OCI-LY7 (cell line): Measurements from ENCODE around the gene CEP19. TPM values are rescaled to one million over a fixed set of nuclear protein-coding genes. Genes with fewer than 3 reads are reported as not detected.

ENCODE experiments used
- BruUV-seq: library from RNA; stranded (reverse); fragments of 400-500 nt; replicated peaks from 2 replicates; lab custom pipeline; 2021; lab: Mats Ljungman, UMichigan
- CTCF ChIA-PET: fragments of 300-600 bp; sonication (Branson Sonifier 250); formaldehyde crosslinking; loops from one replicate; lab custom pipeline; 2022; ENCODE audit warnings: antibody characterized with exemption; ENCODE audit not compliant: unreplicated experiment; lab: Charles Lee
- POLR2A ChIA-PET: fragments of 300-600 bp; sonication (Branson Sonifier 250); formaldehyde crosslinking; loops from one replicate; lab custom pipeline; 2022; ENCODE audit warnings: antibody characterized with exemption; lab: Charles Lee
- DNase-seq: peaks from one replicate; pipeline ENCODE4 v3.0.0-alpha.2; 2015; ENCODE audit warnings: low spot score
- H2AFZ ChIP-seq: fragments of 200-600 bp; sonication (generic), shearing (Covaris generic); 2 replicates; pipeline ENCODE4 v1.6.1; 2014; ENCODE audit warnings: mild to moderate bottlenecking, antibody characterized with exemption, low read length, moderate library complexity
- H3K27ac ChIP-seq: fragments of 200-600 bp; sonication (generic); 2 replicates; pipeline ENCODE4 v1.5.1; 2014; ENCODE audit warnings: mixed run types, low read depth, mild to moderate bottlenecking, moderate library complexity, low read length, inconsistent platforms; ENCODE audit not compliant: poor library complexity, severe bottlenecking
- H3K36me3 ChIP-seq: fragments of 200-600 bp; sonication (generic); 2 replicates; pipeline ENCODE4 v1.6.1; 2014; ENCODE audit warnings: mild to moderate bottlenecking, antibody characterized with exemption, low read length, moderate library complexity, mixed read lengths; ENCODE audit not compliant: insufficient read depth
- H3K4me1 ChIP-seq: fragments of 200-600 bp; sonication (generic); 2 replicates; pipeline ENCODE4 v1.5.1; 2014; ENCODE audit warnings: mild to moderate bottlenecking, low read length; ENCODE audit not compliant: insufficient read depth, poor library complexity, severe bottlenecking
- H3K4me2 ChIP-seq: fragments of 200-600 bp; sonication (generic); 2 replicates; pipeline ENCODE4 v1.6.1; 2014; ENCODE audit warnings: mild to moderate bottlenecking, low read length
- H3K4me3 ChIP-seq: fragments of 200-600 bp; sonication (generic); 2 replicates; pipeline ENCODE4 v1.5.1; 2014; ENCODE audit warnings: mild to moderate bottlenecking, low read depth, low read length; ENCODE audit not compliant: poor library complexity, severe bottlenecking
- H3K79me2 ChIP-seq: fragments of 200-600 bp; sonication (generic); 2 replicates; pipeline ENCODE4 v1.6.1; 2016; ENCODE audit warnings: low read depth, mild to moderate bottlenecking, low read length, moderate library complexity, mixed read lengths; ENCODE audit not compliant: insufficient read depth
- H3K9me2 ChIP-seq: fragments of 200-600 bp; sonication (generic); 2 replicates; pipeline ENCODE4 v1.6.1; 2016; ENCODE audit warnings: mild to moderate bottlenecking, low read length, mixed read lengths; ENCODE audit not compliant: insufficient read depth
- H3K9me3 ChIP-seq: fragments of 200-600 bp; sonication (generic); 2 replicates; pipeline ENCODE4 v1.6.1; 2014; ENCODE audit warnings: mild to moderate bottlenecking, mixed run types, low read length, mixed read lengths
- H4K20me1 ChIP-seq: fragments of 200-600 bp; sonication (generic); 2 replicates; pipeline ENCODE4 v1.6.1; 2014; ENCODE audit warnings: mild to moderate bottlenecking, antibody characterized with exemption, low read length, moderate library complexity, mixed read lengths; ENCODE audit not compliant: insufficient read depth
- CTCF ChIP-seq: fragments of 200-600 bp; sonication (generic); conservative IDR thresholded peaks from 2 replicates; pipeline ENCODE4 v1.5.1; 2014; ENCODE audit warnings: mild to moderate bottlenecking, antibody characterized with exemption, low read length, moderate library complexity, mixed read lengths
- EZH2phosphoT487 ChIP-seq: fragments of 200-600 bp; sonication (generic); IDR thresholded peaks from 2 replicates; pipeline ENCODE4 v1.6.1; 2018; ENCODE audit warnings: low read depth, borderline replicate concordance, mild to moderate bottlenecking, mixed run types, antibody characterized with exemption, low read length, moderate library complexity, mixed read lengths
- intact Hi-C: fragments of 100-400 bp; cut with micrococcal nuclease; formaldehyde crosslinking; loops from one replicate; pipeline ENCODE4 v1.10.0; 2022; ENCODE audit not compliant: unreplicated experiment
- total RNA-seq, 2 experiments: library from RNA; depleted of rRNA in 1 of 2; stranded (reverse); fragments of >200 nt in 1 of 2; shearing (Covaris generic) in 1 of 2; gene quantifications; 2 replicates each; pipeline ENCODE4 v1.2.3, GENCODE V29; 2014 to 2022

CEP19 gene
- total RNA-seq, 2 experiments from 2014 or later = 3.3 to 5.7 TPM

- Histone ChIP-seq H3K4me2 (no peak overlapping the region), H3K4me1 (no peaks in the 10 kb centered on the region), H2AFZ (no peak overlapping the region), H3K9me3 (no peaks in the 10 kb centered on the region), H3K4me3 (no peak overlapping the region), H3K9me2 (no peaks in the 10 kb centered on the region), H3K36me3 (no peaks in the 10 kb centered on the region), H4K20me1 (no peaks in the 10 kb centered on the region), H3K79me2 (no peaks in the 10 kb centered on the region), H3K27ac (no peak overlapping the region)
- BruUV-seq = no TSS peak
- intact Hi-C loops = no loop called here
- TF ChIP-seq EZH2phosphoT487 (no peak), CTCF (no peak)
- CTCF ChIA-PET = no interaction called here
- POLR2A ChIA-PET = interaction anchor here (0.6 kb wide), 1 partner anchor 1152 kb away, joined by 4 read pairs; no protein-coding TSS in a partner anchor
- no peak for DNase-seq
Measured at GRCh38 chr3:196694941-196695848, 16.9 kb downstream of the CEP19 start.

- peak overlapping the region; percentile 47; the same call in 1 of the 2 replicates for H2AFZ ChIP-seq
- no peaks in the 10 kb centered on the region for H3K4me1 ChIP-seq
- no peaks in the 10 kb centered on the region for H3K79me2 ChIP-seq
- H3K9me2 ChIP-seq = no peaks in the 10 kb centered on the region
- ChIA-PET POLR2A (interaction anchor here (1.2 kb wide), 1 partner anchor 85 kb away, joined by 3 read pairs; no protein-coding TSS in a partner anchor), CTCF (no interaction called here)
- H3K27ac ChIP-seq = no peak overlapping the region
- DNase-seq = peak; percentile 39
- BruUV-seq = no TSS peak
- H4K20me1 ChIP-seq = no peaks in the 10 kb centered on the region
- H3K4me2 ChIP-seq = no peak overlapping the region
- intact Hi-C loops = no loop called here
- no peak overlapping the region for H3K4me3 ChIP-seq
- H3K36me3 ChIP-seq = no peaks in the 10 kb centered on the region
- no peaks in the 10 kb centered on the region for H3K9me3 ChIP-seq
- TF ChIP-seq EZH2phosphoT487 (no peak), CTCF (peak; percentile 43; the same call in 1 of the 2 replicates)
Measured at GRCh38 chr3:196694202-196694638, 17.8 kb downstream of the CEP19 start.
